Thyroid gland (tissue), 4 donors: ENCODE measurements around the gene ZC3H12A.

Source experiments
- POLR2A ChIP-seq, 2 donors: fragments of 450-650 bp; IDR thresholded peaks; one replicate each; pipeline ENCODE4 v1.6.1; 2017; ENCODE audit warnings: antibody characterized with exemption in 2 of 2, mild to moderate bottlenecking in 2 of 2, moderate library complexity in 1 of 2
- TF ChIP-seq, protein P1 (sequence below), 6 experiments: fragments of 200-600 bp in 3 of 6; fragments of 450-650 bp in 3 of 6; sonication (generic) in 3 of 6; IDR thresholded peaks; one replicate each; pipeline ENCODE4 v1.5.1; 2016 to 2019; ENCODE audit warnings: antibody characterized with exemption in 6 of 6, mild to moderate bottlenecking in 2 of 6, inconsistent platforms in 1 of 6, moderate library complexity in 1 of 6

DNA sequence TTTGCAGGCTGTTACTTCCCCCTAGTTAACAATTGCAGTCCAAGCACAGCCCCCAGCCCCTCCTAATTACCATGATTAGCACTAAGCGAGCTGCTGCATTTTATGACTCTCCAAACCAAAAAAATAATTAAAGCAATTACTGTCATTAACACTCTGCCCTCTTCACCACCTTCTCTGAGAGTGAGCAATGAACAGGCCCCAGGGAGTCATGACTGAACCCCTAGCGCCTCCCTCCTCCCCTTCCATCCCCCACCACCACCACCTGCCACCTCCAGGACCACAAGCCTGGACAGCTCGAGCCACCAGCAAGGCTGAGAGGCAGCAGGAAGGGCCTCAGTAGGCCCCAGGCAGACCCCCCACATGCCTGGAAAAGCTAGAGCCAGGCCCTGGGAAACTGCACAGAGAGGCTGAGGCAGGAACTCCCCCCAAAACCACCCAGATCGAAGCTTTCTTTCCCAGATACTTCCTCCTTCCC lies 35.5 kb upstream of the ZC3H12A start:
- TF ChIP-seq, protein P1, sequence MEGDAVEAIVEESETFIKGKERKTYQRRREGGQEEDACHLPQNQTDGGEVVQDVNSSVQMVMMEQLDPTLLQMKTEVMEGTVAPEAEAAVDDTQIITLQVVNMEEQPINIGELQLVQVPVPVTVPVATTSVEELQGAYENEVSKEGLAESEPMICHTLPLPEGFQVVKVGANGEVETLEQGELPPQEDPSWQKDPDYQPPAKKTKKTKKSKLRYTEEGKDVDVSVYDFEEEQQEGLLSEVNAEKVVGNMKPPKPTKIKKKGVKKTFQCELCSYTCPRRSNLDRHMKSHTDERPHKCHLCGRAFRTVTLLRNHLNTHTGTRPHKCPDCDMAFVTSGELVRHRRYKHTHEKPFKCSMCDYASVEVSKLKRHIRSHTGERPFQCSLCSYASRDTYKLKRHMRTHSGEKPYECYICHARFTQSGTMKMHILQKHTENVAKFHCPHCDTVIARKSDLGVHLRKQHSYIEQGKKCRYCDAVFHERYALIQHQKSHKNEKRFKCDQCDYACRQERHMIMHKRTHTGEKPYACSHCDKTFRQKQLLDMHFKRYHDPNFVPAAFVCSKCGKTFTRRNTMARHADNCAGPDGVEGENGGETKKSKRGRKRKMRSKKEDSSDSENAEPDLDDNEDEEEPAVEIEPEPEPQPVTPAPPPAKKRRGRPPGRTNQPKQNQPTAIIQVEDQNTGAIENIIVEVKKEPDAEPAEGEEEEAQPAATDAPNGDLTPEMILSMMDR (IDR thresholded peaks at IDR 0.05), result no peak
- TF ChIP-seq POLR2A (IDR thresholded peaks at IDR 0.05), result no peak
